Tibial nerve (tissue), 4 donors: ENCODE measurements around the gene PRXL2A.

Experiments
- EP300 ChIP-seq, 2 donors: sonication (generic); formaldehyde crosslinking; IDR thresholded peaks; one replicate each; pipeline ENCODE4 v1.6.1; 2017; ENCODE audit warnings: antibody characterized with exemption in 2 of 2, mild to moderate bottlenecking in 1 of 2
- POLR2A ChIP-seq, 2 donors: fragments of 450-650 bp; IDR thresholded peaks; one replicate each; pipeline ENCODE4 v1.6.1; 2017; ENCODE audit warnings: antibody characterized with exemption in 2 of 2, mild to moderate bottlenecking in 2 of 2, moderate library complexity in 2 of 2
- TF ChIP-seq, protein P1 (sequence below), 5 experiments: fragments of 200-600 bp in 3 of 5; fragments of 450-650 bp in 2 of 5; sonication (generic) in 3 of 5; IDR thresholded peaks; one replicate each; pipeline ENCODE4 v1.5.1; 2016 to 2019; ENCODE audit warnings: antibody characterized with exemption in 5 of 5, mild to moderate bottlenecking in 3 of 5, moderate library complexity in 2 of 5

DNA sequence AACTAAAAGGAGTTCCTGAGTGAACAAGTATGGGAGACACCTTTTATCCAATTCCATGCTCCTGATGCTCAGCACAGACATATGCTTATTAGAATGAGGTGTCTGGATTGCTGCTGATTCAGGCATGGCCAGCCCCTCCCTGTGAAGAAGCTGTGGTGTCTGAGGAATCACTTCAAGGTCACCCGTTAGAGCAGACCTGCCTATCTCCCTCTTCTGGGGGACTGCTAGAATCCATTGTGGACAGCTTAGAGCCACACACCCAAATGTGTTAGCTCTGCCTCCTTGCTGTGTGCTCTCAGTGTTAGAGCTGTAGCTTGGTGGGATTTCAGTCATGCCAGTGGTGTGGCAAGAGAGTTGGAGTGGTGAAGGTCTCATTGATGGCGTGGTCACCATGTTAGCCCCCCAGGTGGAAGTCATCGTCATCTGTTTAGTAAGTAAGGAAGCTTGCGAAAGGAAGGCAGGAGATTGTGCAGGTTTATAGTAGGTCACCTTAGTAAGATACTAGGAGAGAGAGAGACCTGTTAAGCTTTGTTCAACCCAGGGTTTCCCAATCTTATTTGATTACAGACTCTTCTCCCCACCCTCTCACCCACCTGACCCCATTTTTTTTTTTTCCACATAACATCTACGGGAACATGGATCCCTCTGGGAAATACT, 12.8 kb downstream of the PRXL2A start:
- TF ChIP-seq POLR2A (IDR thresholded peaks at IDR 0.05) (no peak), EP300 (IDR thresholded peaks at IDR 0.05) (no peak)
- TF ChIP-seq, protein P1, sequence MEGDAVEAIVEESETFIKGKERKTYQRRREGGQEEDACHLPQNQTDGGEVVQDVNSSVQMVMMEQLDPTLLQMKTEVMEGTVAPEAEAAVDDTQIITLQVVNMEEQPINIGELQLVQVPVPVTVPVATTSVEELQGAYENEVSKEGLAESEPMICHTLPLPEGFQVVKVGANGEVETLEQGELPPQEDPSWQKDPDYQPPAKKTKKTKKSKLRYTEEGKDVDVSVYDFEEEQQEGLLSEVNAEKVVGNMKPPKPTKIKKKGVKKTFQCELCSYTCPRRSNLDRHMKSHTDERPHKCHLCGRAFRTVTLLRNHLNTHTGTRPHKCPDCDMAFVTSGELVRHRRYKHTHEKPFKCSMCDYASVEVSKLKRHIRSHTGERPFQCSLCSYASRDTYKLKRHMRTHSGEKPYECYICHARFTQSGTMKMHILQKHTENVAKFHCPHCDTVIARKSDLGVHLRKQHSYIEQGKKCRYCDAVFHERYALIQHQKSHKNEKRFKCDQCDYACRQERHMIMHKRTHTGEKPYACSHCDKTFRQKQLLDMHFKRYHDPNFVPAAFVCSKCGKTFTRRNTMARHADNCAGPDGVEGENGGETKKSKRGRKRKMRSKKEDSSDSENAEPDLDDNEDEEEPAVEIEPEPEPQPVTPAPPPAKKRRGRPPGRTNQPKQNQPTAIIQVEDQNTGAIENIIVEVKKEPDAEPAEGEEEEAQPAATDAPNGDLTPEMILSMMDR (IDR thresholded peaks at IDR 0.05), result no peak
